Endothelial cell (in vitro differentiated cells): ENCODE measurements around the gene UPP2. TPM values are rescaled to one million over a fixed set of nuclear protein-coding genes. Genes with fewer than 3 reads are reported as not detected.

Experiments used
- DNase-seq: peaks from one replicate; pipeline ENCODE4 v3.0.0; 2021; ENCODE audit warnings: low spot score
- H3K27ac Mint-ChIP-seq: one replicate; pipeline ENCODE4 v1.8.0; 2021; ENCODE audit warnings: mixed read lengths, inconsistent platforms; ENCODE audit not compliant: unreplicated experiment
- H3K27me3 Mint-ChIP-seq: one replicate; pipeline ENCODE4 v1.8.0; 2021; ENCODE audit warnings: mild to moderate bottlenecking, moderate library complexity, mixed read lengths, inconsistent platforms; ENCODE audit not compliant: unreplicated experiment
- H3K36me3 Mint-ChIP-seq: one replicate; pipeline ENCODE4 v1.8.0; 2021; ENCODE audit warnings: mild to moderate bottlenecking, low read depth, mixed read lengths, inconsistent platforms; ENCODE audit not compliant: unreplicated experiment
- H3K4me1 Mint-ChIP-seq: one replicate; pipeline ENCODE4 v1.8.0; 2021; ENCODE audit warnings: mild to moderate bottlenecking, mixed read lengths, inconsistent platforms; ENCODE audit not compliant: unreplicated experiment
- H3K4me3 Mint-ChIP-seq: one replicate; pipeline ENCODE4 v1.8.0; 2021; ENCODE audit warnings: mild to moderate bottlenecking, mixed read lengths, inconsistent platforms; ENCODE audit not compliant: unreplicated experiment
- H3K9me3 Mint-ChIP-seq: one replicate; pipeline ENCODE4 v1.8.0; 2021; ENCODE audit warnings: mixed read lengths, inconsistent platforms; ENCODE audit not compliant: unreplicated experiment
- total RNA-seq: library from RNA; stranded (reverse); fragmentation: NEBNext Ultra II Directional; extraction: Animal tissue kit (Norgen Biotek cat#: 25700); gene quantifications from one replicate; pipeline ENCODE4 v1.2.1, GENCODE V29; 2021; ENCODE audit not compliant: unreplicated experiment
- TF ChIP-seq, protein P1 (sequence below): fragments of 200-600 bp; sonication (generic); IDR thresholded peaks from one replicate; pipeline ENCODE4 v1.5.0; 2021; ENCODE audit warnings: antibody characterized with exemption; ENCODE audit not compliant: unreplicated experiment

UPP2 gene
- total RNA-seq, 1 donor from 2014 or later: not detected

DNA sequence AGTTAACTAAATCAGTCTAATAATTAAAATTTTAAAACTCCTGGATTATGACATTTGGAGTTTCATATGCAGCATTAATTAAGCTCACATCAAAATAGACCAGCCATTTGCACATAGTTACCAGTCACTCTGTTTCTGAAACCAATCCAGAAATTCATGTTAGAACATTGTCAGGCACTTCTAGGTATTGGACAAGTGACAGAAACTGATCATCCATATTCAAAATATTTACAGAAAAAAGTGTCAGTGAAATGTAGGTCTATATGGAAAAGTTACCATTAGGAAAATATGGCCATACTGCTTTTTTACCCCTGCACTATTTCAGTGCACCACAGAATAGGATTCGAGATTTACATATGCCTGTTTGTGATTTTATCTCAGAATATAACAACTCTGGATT is 33.4 kb downstream of the UPP2 start:
- H3K36me3 Mint-ChIP-seq: no peaks in the 10 kb centered on the region
- H3K4me1 Mint-ChIP-seq: peaks cover 10% of the 10 kb centered on the region
- no peak for DNase-seq
- TF ChIP-seq, protein P1, sequence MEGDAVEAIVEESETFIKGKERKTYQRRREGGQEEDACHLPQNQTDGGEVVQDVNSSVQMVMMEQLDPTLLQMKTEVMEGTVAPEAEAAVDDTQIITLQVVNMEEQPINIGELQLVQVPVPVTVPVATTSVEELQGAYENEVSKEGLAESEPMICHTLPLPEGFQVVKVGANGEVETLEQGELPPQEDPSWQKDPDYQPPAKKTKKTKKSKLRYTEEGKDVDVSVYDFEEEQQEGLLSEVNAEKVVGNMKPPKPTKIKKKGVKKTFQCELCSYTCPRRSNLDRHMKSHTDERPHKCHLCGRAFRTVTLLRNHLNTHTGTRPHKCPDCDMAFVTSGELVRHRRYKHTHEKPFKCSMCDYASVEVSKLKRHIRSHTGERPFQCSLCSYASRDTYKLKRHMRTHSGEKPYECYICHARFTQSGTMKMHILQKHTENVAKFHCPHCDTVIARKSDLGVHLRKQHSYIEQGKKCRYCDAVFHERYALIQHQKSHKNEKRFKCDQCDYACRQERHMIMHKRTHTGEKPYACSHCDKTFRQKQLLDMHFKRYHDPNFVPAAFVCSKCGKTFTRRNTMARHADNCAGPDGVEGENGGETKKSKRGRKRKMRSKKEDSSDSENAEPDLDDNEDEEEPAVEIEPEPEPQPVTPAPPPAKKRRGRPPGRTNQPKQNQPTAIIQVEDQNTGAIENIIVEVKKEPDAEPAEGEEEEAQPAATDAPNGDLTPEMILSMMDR: no peak
- no peak overlapping the region for H3K27ac Mint-ChIP-seq
- H3K27me3 Mint-ChIP-seq: no peaks in the 10 kb centered on the region
- H3K9me3 Mint-ChIP-seq: no peaks in the 10 kb centered on the region
- no peak overlapping the region for H3K4me3 Mint-ChIP-seq

DNA sequence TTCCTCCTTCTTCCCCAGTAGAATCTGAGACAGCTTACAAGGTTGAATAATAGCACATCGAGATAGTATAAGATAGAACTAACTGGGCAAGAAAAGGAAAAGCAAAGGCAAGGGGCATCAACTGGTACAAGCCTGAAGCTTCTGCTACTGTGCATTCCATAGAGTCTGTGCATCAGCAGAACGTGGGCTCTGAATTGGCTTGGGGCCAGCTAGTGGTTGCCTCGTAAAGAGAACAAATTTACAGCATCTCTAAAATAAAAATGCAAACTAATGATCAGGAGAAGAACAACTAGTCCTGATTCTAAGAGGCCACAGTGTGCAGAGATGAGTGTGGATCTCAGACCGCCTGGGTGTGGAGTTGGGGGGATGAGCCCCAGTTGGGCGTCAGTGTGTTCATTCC is 36.6 kb downstream of the UPP2 start:
- H3K4me3 Mint-ChIP-seq: no peak overlapping the region
- H3K4me1 Mint-ChIP-seq: peaks cover 3% of the 10 kb centered on the region
- TF ChIP-seq, protein P1: no peak
- no peak overlapping the region for H3K27ac Mint-ChIP-seq
- H3K27me3 Mint-ChIP-seq: no peaks in the 10 kb centered on the region
- H3K9me3 Mint-ChIP-seq: no peaks in the 10 kb centered on the region
- H3K36me3 Mint-ChIP-seq: no peaks in the 10 kb centered on the region
- no peak for DNase-seq

DNA sequence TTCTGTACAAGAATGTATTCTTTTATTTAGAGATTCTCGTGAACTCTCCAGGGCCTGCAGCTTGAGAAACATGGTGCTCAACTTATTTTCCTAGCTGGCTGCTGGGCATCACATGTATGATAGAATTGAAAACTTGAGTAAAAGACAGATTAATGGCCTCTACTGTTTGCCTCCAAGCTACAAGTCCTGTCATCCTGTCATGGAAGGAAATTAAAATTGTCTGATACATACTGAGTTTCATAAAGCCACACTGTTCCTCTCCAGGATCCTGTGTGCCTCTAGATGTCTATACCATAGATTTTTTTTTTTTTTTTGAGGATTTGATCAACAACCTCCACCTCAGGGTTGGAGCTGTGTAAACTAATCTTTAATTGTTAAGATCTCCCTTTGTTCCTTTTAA is 38.5 kb downstream of the UPP2 start:
- no peak for DNase-seq
- no peak overlapping the region for H3K27ac Mint-ChIP-seq
- no peaks in the 10 kb centered on the region for H3K36me3 Mint-ChIP-seq
- H3K27me3 Mint-ChIP-seq: no peaks in the 10 kb centered on the region
- no peaks in the 10 kb centered on the region for H3K9me3 Mint-ChIP-seq
- peaks cover 3% of the 10 kb centered on the region for H3K4me1 Mint-ChIP-seq
- H3K4me3 Mint-ChIP-seq: no peak overlapping the region
- TF ChIP-seq, protein P1: no peak

DNA sequence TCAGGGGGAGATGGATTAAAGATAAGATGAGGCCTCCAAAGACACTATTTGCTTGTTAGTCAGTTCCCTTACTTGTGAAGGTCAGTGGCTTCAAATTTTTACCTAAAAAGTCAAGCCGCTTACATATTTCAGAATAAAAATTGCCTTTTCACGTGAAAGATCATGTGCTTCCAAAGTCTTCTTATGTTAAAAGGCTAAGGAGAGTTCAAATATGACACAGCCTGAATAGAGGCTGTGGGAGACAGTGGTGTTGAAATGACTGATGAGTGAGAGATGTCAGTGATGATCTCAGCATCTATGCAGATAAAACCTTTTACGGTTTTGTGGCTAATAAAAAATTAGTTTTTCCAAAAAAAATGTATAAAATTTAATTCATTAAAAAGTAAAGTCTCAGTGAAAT is 40.5 kb downstream of the UPP2 start:
- no peak overlapping the region for H3K27ac Mint-ChIP-seq
- H3K4me1 Mint-ChIP-seq: peaks cover 3% of the 10 kb centered on the region
- H3K36me3 Mint-ChIP-seq: no peaks in the 10 kb centered on the region
- H3K9me3 Mint-ChIP-seq: no peaks in the 10 kb centered on the region
- no peak overlapping the region for H3K4me3 Mint-ChIP-seq
- DNase-seq: no peak
- TF ChIP-seq, protein P1: no peak
- H3K27me3 Mint-ChIP-seq: no peaks in the 10 kb centered on the region

DNA sequence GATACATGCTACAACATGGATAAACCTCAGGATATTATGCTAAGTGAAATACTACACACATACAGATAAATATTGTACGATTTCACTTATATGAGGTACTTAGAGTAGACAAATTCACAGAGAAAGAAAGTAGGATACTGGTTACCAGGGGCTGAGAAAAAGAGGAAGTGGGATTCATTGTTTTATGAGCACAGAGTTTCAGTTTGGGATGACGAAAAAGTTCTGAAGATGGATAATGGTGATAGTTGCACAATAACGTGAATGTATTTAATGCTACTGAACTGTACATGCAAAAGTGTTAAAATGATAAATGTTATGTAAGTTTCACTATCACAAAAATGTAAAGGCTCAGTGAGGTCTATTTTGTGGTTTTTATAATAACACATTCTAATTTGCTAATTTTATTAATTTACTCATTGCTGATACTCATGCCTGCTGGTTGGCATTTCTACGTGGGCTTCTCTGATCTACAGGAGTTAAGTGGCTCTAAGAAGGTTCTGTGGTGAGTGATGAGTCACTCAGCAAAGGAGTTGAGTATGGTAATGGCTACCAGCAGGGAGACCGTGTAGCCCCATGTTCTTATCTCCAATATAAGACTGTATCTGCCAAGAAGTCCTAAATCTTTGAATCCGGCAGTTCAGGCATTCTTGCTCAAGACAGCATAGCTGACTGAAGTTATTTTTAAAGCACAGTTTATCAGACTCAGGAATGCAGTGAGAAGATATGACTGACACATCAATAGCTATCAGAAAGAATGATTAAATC is 41.1 kb downstream of the UPP2 start:
- no peak overlapping the region for H3K27ac Mint-ChIP-seq
- no peaks in the 10 kb centered on the region for H3K36me3 Mint-ChIP-seq
- peaks cover 3% of the 10 kb centered on the region for H3K4me1 Mint-ChIP-seq
- H3K4me3 Mint-ChIP-seq: no peak overlapping the region
- H3K27me3 Mint-ChIP-seq: no peaks in the 10 kb centered on the region
- TF ChIP-seq, protein P1: no peak
- no peaks in the 10 kb centered on the region for H3K9me3 Mint-ChIP-seq
- no peak for DNase-seq
